ENCODE measurements around the gene NUBP2.
A peak's percentile ranks its signal among the peaks of the same experiment; 100 is the strongest.

The NUBP2 gene

GRCh38 chr16:1832838-1833454 lies 50.2 kb downstream of the NUBP2 start:
- no peaks in the 10 kb centered on the region for H3K27me3 Mint-ChIP-seq (ENCODE audit: low read depth)
- H3K9me3 Mint-ChIP-seq, result no peaks in the 10 kb centered on the region
- peaks cover 15% of the 10 kb centered on the region for H3K36me3 Mint-ChIP-seq (ENCODE audit: low read depth)
- H3K4me3 Mint-ChIP-seq, result peak overlapping the region in 1 of 3 experiments; percentile 22
- TF ChIP-seq CTCF (IDR thresholded peaks at IDR 0.05; ENCODE audit: unreplicated experiment in 3 of 3), result no peak
- no peak overlapping the region for H3K27ac Mint-ChIP-seq
- H3K4me1 Mint-ChIP-seq, result peaks cover 9% of the 10 kb centered on the region

- H3K27ac Mint-ChIP-seq, result no peak overlapping the region
- no peaks in the 10 kb centered on the region for H3K27me3 Mint-ChIP-seq (ENCODE audit: low read depth)
Observed at GRCh38 chr16:1834096-1834495, 51.3 kb downstream of the NUBP2 start.

More at GRCh38 chr16:1834096-1834495, 51.3 kb downstream of the NUBP2 start:
- Mint-ChIP-seq H3K36me3 (ENCODE audit: low read depth) (peaks cover 13% of the 10 kb centered on the region), H3K4me3 (no peak overlapping the region), H3K4me1 (peaks cover 3% of the 10 kb centered on the region), H3K9me3 (no peaks in the 10 kb centered on the region)
- no peak for TF ChIP-seq CTCF (IDR thresholded peaks at IDR 0.05; ENCODE audit: unreplicated experiment in 3 of 3)

Measured in nephron (organoid).